CD8-positive, alpha-beta memory T cell (primary cell): ENCODE data around the gene XPO1. TPM values are rescaled to one million over a fixed set of nuclear protein-coding genes. Genes with fewer than 3 reads are reported as not detected.
"Not testable (repeated sequence)": the region's sequence is repeated elsewhere in the genome, so short reads cannot be mapped to it uniquely, and the experiment has no call there.

Experiments used
- CTCF ChIA-PET: fragments of 350-600 bp; sonication (Branson Sonifier 250); formaldehyde crosslinking; loops from one replicate; lab custom pipeline; 2021; ENCODE audit warnings: antibody characterized with exemption; lab: Charles Lee
- POLR2A ChIA-PET: fragments of 350-600 bp; sonication (Branson Sonifier 250); formaldehyde crosslinking; loops from one replicate; lab custom pipeline; 2021; ENCODE audit warnings: antibody characterized with exemption; lab: Charles Lee
- DNase-seq, 5 donors: peaks; one replicate each; pipeline versions ENCODE4 v3.0.0 to v3.0.0-alpha.2; 2020 to 2022; ENCODE audit warnings: mixed read lengths in 1 of 5
- H3K27ac ChIP-seq: one replicate; pipeline ENCODE4 v1.7.0; 2013; ENCODE audit warnings: low read depth, mild to moderate bottlenecking, low read length, moderate library complexity
- H3K27me3 ChIP-seq: 2 replicates; pipeline ENCODE4 v1.7.0; 2013; ENCODE audit warnings: low read length, mild to moderate bottlenecking; ENCODE audit not compliant: insufficient read depth, poor library complexity, severe bottlenecking
- H3K36me3 ChIP-seq: 2 replicates; pipeline ENCODE4 v1.7.0; 2013; ENCODE audit warnings: mild to moderate bottlenecking, low read length, moderate library complexity; ENCODE audit not compliant: insufficient read depth
- H3K4me1 ChIP-seq: 2 replicates; pipeline ENCODE4 v1.7.0; 2013; ENCODE audit warnings: mild to moderate bottlenecking, low read length, moderate library complexity; ENCODE audit not compliant: insufficient read depth
- H3K4me3 ChIP-seq: 2 replicates; pipeline ENCODE4 v1.7.0; 2013; ENCODE audit warnings: mild to moderate bottlenecking, low read length
- H3K9me3 ChIP-seq: 2 replicates; pipeline ENCODE4 v1.7.0; 2013; ENCODE audit warnings: mild to moderate bottlenecking, low read length
- H3K27ac Mint-ChIP-seq, 8 donors: one replicate each; pipeline ENCODE4 v1.8.0; 2020 to 2021; ENCODE audit warnings: mixed read lengths in 8 of 8, mild to moderate bottlenecking in 6 of 8, inconsistent platforms in 3 of 8, moderate library complexity in 3 of 8
- H3K27me3 Mint-ChIP-seq, 2 donors: one replicate each; pipeline ENCODE4 v1.8.0; 2020 to 2021; ENCODE audit warnings: mixed read lengths in 2 of 2, mild to moderate bottlenecking in 1 of 2, moderate library complexity in 1 of 2
- H3K36me3 Mint-ChIP-seq, 3 donors: one replicate each; pipeline ENCODE4 v1.8.0; 2020 to 2021; ENCODE audit warnings: mixed read lengths in 3 of 3, inconsistent platforms in 1 of 3, mild to moderate bottlenecking in 1 of 3
- H3K4me1 Mint-ChIP-seq, 3 donors: one replicate each; pipeline ENCODE4 v1.8.0; 2020 to 2021; ENCODE audit warnings: mixed read lengths in 3 of 3, inconsistent platforms in 1 of 3, mild to moderate bottlenecking in 1 of 3
- H3K4me3 Mint-ChIP-seq, 7 donors: one replicate each; pipeline ENCODE4 v1.8.0; 2020 to 2021; ENCODE audit warnings: mixed read lengths in 7 of 7, mild to moderate bottlenecking in 6 of 7, moderate library complexity in 4 of 7, inconsistent platforms in 2 of 7
- H3K9me3 Mint-ChIP-seq, 5 donors: one replicate each; pipeline ENCODE4 v1.8.0; 2020 to 2022; ENCODE audit warnings: mixed read lengths in 5 of 5, mild to moderate bottlenecking in 3 of 5, moderate library complexity in 2 of 5, inconsistent platforms in 1 of 5
- polyA plus RNA-seq: library from polyadenylated mRNA; unstranded; fragments of 300-500 nt; fragmentation: Illumina TruSeq; gene quantifications from one replicate; pipeline ENCODE4 v1.2.3, GENCODE V29; 2021
- total RNA-seq, 2 experiments: library from RNA; stranded (reverse); gene quantifications; one replicate each; pipeline ENCODE4 v1.2.3, GENCODE V29; 2021

XPO1 gene
- total RNA-seq, result 100 to 1,000 TPM; 207 to 217 TPM
- 42.3 TPM for polyA plus RNA-seq

GRCh38 chr2:61538200-61538919 is at the start of gene XPO1:
XPO1 (minus strand) TSS chr2:61538356; CDS start chr2:61533897, 4,459 bp downstream.
- Histone ChIP-seq H3K36me3 (no peaks in the 10 kb centered on the region), H3K4me1 (peaks cover 27% of the 10 kb centered on the region), H3K9me3 (no peaks in the 10 kb centered on the region), H3K27me3 (no peaks in the 10 kb centered on the region), H3K4me3 (peak within 1 kb of the TSS; percentile 84), H3K27ac (peak within 1 kb of the TSS; percentile 99)
- H3K27me3 Mint-ChIP-seq, result peaks cover 0 to 10% of the 10 kb centered on the region in 2 donors
- POLR2A ChIA-PET, result interaction anchor here (0.5 to 2.3 kb wide), 15 partner anchors 10 to 394 kb away, joined by 3 to 12 read pairs (median 6); partner anchors contain the start of gene USP34
- peak within 1 kb of the TSS; percentile 95 to 100 (median 100) for H3K27ac Mint-ChIP-seq
- no peaks in the 10 kb centered on the region for H3K9me3 Mint-ChIP-seq
- H3K36me3 Mint-ChIP-seq, result peaks cover 0 to 14% (median 0%) of the 10 kb centered on the region in 3 donors
- CTCF ChIA-PET, result interaction anchor here (0.6 to 1.6 kb wide), 9 partner anchors 19 to 326 kb away, joined by 3 to 5 read pairs (median 3); no protein-coding TSS in a partner anchor
- H3K4me1 Mint-ChIP-seq, result peaks cover 39 to 43% (median 42%) of the 10 kb centered on the region in 3 donors
- DNase-seq, result peak; percentile 98 to 99 (median 99)
- H3K4me3 Mint-ChIP-seq, result peak within 1 kb of the TSS; percentile 92 to 99 (median 94)

- CTCF ChIA-PET, H3K9me3 Mint-ChIP-seq, H3K4me3 Mint-ChIP-seq: not testable (repeated sequence)
These were observed 48.8 kb upstream of the XPO1 start for GRCh38 chr2:61586928-61587327.

GRCh38 chr2:61585383-61585782 is 47.2 kb upstream of the XPO1 start:
- no peak overlapping the region for H3K4me3 Mint-ChIP-seq
- ChIA-PET POLR2A (interaction anchor here (0.6 kb wide), 1 partner anchor 55 kb away, joined by 4 read pairs; no protein-coding TSS in a partner anchor), CTCF (no interaction called here)
- Histone ChIP-seq H3K27me3 (no peaks in the 10 kb centered on the region), H3K4me1 (no peaks in the 10 kb centered on the region), H3K4me3 (no peak overlapping the region), H3K36me3 (no peaks in the 10 kb centered on the region), H3K9me3 (no peaks in the 10 kb centered on the region), H3K27ac (no peak overlapping the region)
- H3K4me1 Mint-ChIP-seq, result peaks cover 0 to 6% (median 0%) of the 10 kb centered on the region in 3 donors
- H3K9me3 Mint-ChIP-seq, result no peaks in the 10 kb centered on the region
- H3K27ac Mint-ChIP-seq, result no peak overlapping the region
- peaks cover 3 to 5% of the 10 kb centered on the region in 2 donors for H3K27me3 Mint-ChIP-seq
- H3K36me3 Mint-ChIP-seq, result no peaks in the 10 kb centered on the region
- DNase-seq, result no peak

More at GRCh38 chr2:61586928-61587327, 48.8 kb upstream of the XPO1 start:
- H3K36me3 ChIP-seq, H3K27ac Mint-ChIP-seq, DNase-seq, H3K27me3 ChIP-seq, H3K27ac ChIP-seq, H3K4me1 ChIP-seq, H3K36me3 Mint-ChIP-seq, H3K27me3 Mint-ChIP-seq, H3K9me3 ChIP-seq, H3K4me3 ChIP-seq, POLR2A ChIA-PET, H3K4me1 Mint-ChIP-seq: not testable (repeated sequence)

- DNase-seq, H3K27ac Mint-ChIP-seq, H3K4me3 ChIP-seq, CTCF ChIA-PET, H3K4me3 Mint-ChIP-seq, H3K27me3 Mint-ChIP-seq, H3K27ac ChIP-seq, H3K36me3 Mint-ChIP-seq, H3K4me1 Mint-ChIP-seq, H3K36me3 ChIP-seq, H3K4me1 ChIP-seq, H3K27me3 ChIP-seq, H3K9me3 Mint-ChIP-seq, H3K9me3 ChIP-seq, POLR2A ChIA-PET: not testable (repeated sequence)
These were observed 46.2 kb upstream of the XPO1 start for GRCh38 chr2:61584368-61584767.

GRCh38 chr2:61582165-61582564 is 44.0 kb upstream of the XPO1 start:
- Histone ChIP-seq H3K27me3 (no peaks in the 10 kb centered on the region), H3K27ac (no peak overlapping the region), H3K36me3 (no peaks in the 10 kb centered on the region), H3K4me3 (no peak overlapping the region), H3K4me1 (no peaks in the 10 kb centered on the region), H3K9me3 (no peaks in the 10 kb centered on the region)
- ChIA-PET CTCF (no interaction called here), POLR2A (no interaction called here)
- Mint-ChIP-seq H3K4me1 (peaks cover 0 to 6% (median 0%) of the 10 kb centered on the region in 3 donors), H3K9me3 (no peaks in the 10 kb centered on the region), H3K36me3 (no peaks in the 10 kb centered on the region), H3K4me3 (no peak overlapping the region), H3K27ac (no peak overlapping the region), H3K27me3 (no peaks in the 10 kb centered on the region)
- no peak for DNase-seq

- DNase-seq, result no peak
These were observed 43.6 kb upstream of the XPO1 start for GRCh38 chr2:61581716-61582115.

GRCh38 chr2:61575447-61575859 is 37.3 kb upstream of the XPO1 start:
- H3K27ac Mint-ChIP-seq, result peak overlapping the region in 6 of 8 donors; percentile 0 to 77 (median 35)
- Histone ChIP-seq H3K27me3 (no peaks in the 10 kb centered on the region), H3K36me3 (no peaks in the 10 kb centered on the region), H3K4me1 (peaks cover 5% of the 10 kb centered on the region), H3K9me3 (no peaks in the 10 kb centered on the region), H3K4me3 (no peak overlapping the region), H3K27ac (no peak overlapping the region)
- no peak for DNase-seq
- H3K36me3 Mint-ChIP-seq, result peaks cover 0 to 1% (median 0%) of the 10 kb centered on the region in 3 donors
- H3K27me3 Mint-ChIP-seq, result no peaks in the 10 kb centered on the region
- H3K4me3 Mint-ChIP-seq, result no peak overlapping the region
- CTCF ChIA-PET, result no interaction called here
- peaks cover 5 to 11% (median 9%) of the 10 kb centered on the region in 3 donors for H3K4me1 Mint-ChIP-seq
- H3K9me3 Mint-ChIP-seq, result no peaks in the 10 kb centered on the region
- POLR2A ChIA-PET, result no interaction called here

More at GRCh38 chr2:61581716-61582115, 43.6 kb upstream of the XPO1 start:
- H3K4me1 ChIP-seq, result no peaks in the 10 kb centered on the region
- no peaks in the 10 kb centered on the region for H3K27me3 ChIP-seq
- no peak overlapping the region for H3K4me3 ChIP-seq
- H3K36me3 ChIP-seq, result no peaks in the 10 kb centered on the region
- H3K27ac Mint-ChIP-seq, result no peak overlapping the region
- no peaks in the 10 kb centered on the region for H3K9me3 ChIP-seq
- H3K4me1 Mint-ChIP-seq, result peaks cover 0 to 6% (median 0%) of the 10 kb centered on the region in 3 donors
- CTCF ChIA-PET, result no interaction called here
- no peaks in the 10 kb centered on the region for H3K36me3 Mint-ChIP-seq
- H3K9me3 Mint-ChIP-seq, result no peaks in the 10 kb centered on the region
- POLR2A ChIA-PET, result no interaction called here
- H3K27me3 Mint-ChIP-seq, result no peaks in the 10 kb centered on the region
- H3K27ac ChIP-seq, result no peak overlapping the region
- no peak overlapping the region for H3K4me3 Mint-ChIP-seq

GRCh38 chr2:61566566-61566965 is 28.4 kb upstream of the XPO1 start:
- Mint-ChIP-seq H3K36me3 (no peaks in the 10 kb centered on the region), H3K27ac (no peak overlapping the region), H3K4me1 (peaks cover 0 to 5% (median 3%) of the 10 kb centered on the region in 3 donors), H3K4me3 (no peak overlapping the region), H3K27me3 (peaks cover 0 to 2% of the 10 kb centered on the region in 2 donors), H3K9me3 (no peaks in the 10 kb centered on the region)
- H3K27ac ChIP-seq, result no peak overlapping the region
- no peaks in the 10 kb centered on the region for H3K9me3 ChIP-seq
- no peaks in the 10 kb centered on the region for H3K4me1 ChIP-seq
- H3K4me3 ChIP-seq, result no peak overlapping the region
- no peak for DNase-seq
- ChIA-PET CTCF (no interaction called here), POLR2A (no interaction called here)
- no peaks in the 10 kb centered on the region for H3K36me3 ChIP-seq
- no peaks in the 10 kb centered on the region for H3K27me3 ChIP-seq
